Psoas muscle (tissue), 8 donors: ENCODE results near the gene ACTN1. TPM values are rescaled to one million over a fixed set of nuclear protein-coding genes. Genes with fewer than 3 reads are reported as not detected.
A peak's percentile ranks its signal among the peaks of the same experiment; 100 is the strongest.
"Not testable (repeated sequence)": the region's sequence is repeated elsewhere in the genome, so short reads cannot be mapped to it uniquely, and the experiment has no call there.

Source experiments
- ATAC-seq, 4 donors: fragments of 200-7000 bp; cut with Tn5 transposase; one replicate each; pipeline ENCODE4 v1.9.1; 2020; ENCODE audit warnings: moderate library complexity in 3 of 4, mild to moderate bottlenecking in 2 of 4
- DNase-seq, 2 donors: peaks; one replicate each; pipeline ENCODE4 v3.0.0-alpha.2; 2020
- H3K27ac ChIP-seq: fragments of 200-600 bp; one replicate; pipeline ENCODE4 v1.8.0; 2022
- H3K27me3 ChIP-seq, 3 donors: fragments of 200-600 bp in 1 of 3; one replicate each; pipeline versions ENCODE4 v1.6.1 to v1.8.0; 2013 to 2022; ENCODE audit warnings: low read length in 2 of 3, mild to moderate bottlenecking in 2 of 3, moderate library complexity in 1 of 3; ENCODE audit not compliant: insufficient read depth in 3 of 3
- H3K36me3 ChIP-seq, 2 donors: fragments of 200-600 bp in 1 of 2; one replicate each; pipeline versions ENCODE4 v1.6.1 to v1.8.0; 2013 to 2022; ENCODE audit warnings: low read depth in 1 of 2, mild to moderate bottlenecking in 1 of 2, moderate library complexity in 1 of 2; ENCODE audit not compliant: insufficient read depth in 1 of 2
- H3K4me1 ChIP-seq: fragments of 200-600 bp; one replicate; pipeline ENCODE4 v1.8.0; 2022
- H3K4me3 ChIP-seq: fragments of 200-600 bp; one replicate; pipeline ENCODE4 v1.8.0; 2022; ENCODE audit warnings: mild to moderate bottlenecking
- H3K9me3 ChIP-seq: fragments of 200-600 bp; one replicate; pipeline ENCODE4 v1.8.0; 2022
- CTCF ChIP-seq: fragments of 200-600 bp; IDR thresholded peaks from one replicate; pipeline ENCODE4 v1.8.0; 2022; ENCODE audit warnings: antibody characterized with exemption
- WGBS, 3 donors: extraction: QIAGEN DNeasy Blood & Tissue Kit; methylation state at CpG; one replicate each; pipeline versions ENCODE4 v1.1.6 to v1.1.7; 2013; 5-methylcytosine and 5-hydroxymethylcytosine counted together
- intact Hi-C, 2 donors: fragments of 100-400 bp; cut with DNase I; formaldehyde crosslinking; loops; one replicate each; pipeline versions ENCODE4 v1.11.0 to v1.14.2; 2022
- polyA plus RNA-seq, 3 donors: library from polyadenylated mRNA; stranded (reverse); fragments of 200-250 nt; gene quantifications; one replicate each; pipeline ENCODE4 v1.2.3, GENCODE V29; 2013
- total RNA-seq, 4 donors: library from RNA; stranded (reverse); fragmentation: NEBNext Ultra II Directional in 2 of 4; extraction: Animal tissue kit (Norgen Biotek cat#: 25700) in 2 of 4; gene quantifications; one replicate each; pipeline versions ENCODE4 v1.2.1 to v1.2.4, GENCODE V29; 2021 to 2023
- donor health status: healthy with polysubstance abuse.
- donor health status: DM: no; HTN: no; CAD: no; lungs with moderate emphysema.
- donor health status: Bipolar disorder and iron deficiency.
- donor health status: healthy.
- donor health status: DM: yes; HTN: yes; CAD: no.
- donor health status: DM: no; HTN: no; CAD: no.
- donor health status: DM: no; HTN: no; CAD: no.
- donor health status: DM: yes; HTN: yes; CAD: no.

ACTN1 gene
- total and polyA plus RNA-seq, 7 donors: 5.8 to 23.7 (median 10.9) TPM

GRCh38 chr14:68849416-68849815, 129.7 kb downstream of the ACTN1 start:
- 67 to 72% (median 70%) methylated on average over 3 of the region's 3 CpGs for WGBS, 3 donors
- intact Hi-C loops: no loop called here
- no peak overlapping the region for H3K27ac ChIP-seq
- H3K9me3 ChIP-seq: no peaks in the 10 kb centered on the region
- H3K36me3 ChIP-seq: no peaks in the 10 kb centered on the region
- TF ChIP-seq CTCF: no peak
- H3K4me3 ChIP-seq: no peak overlapping the region
- no peaks in the 10 kb centered on the region for H3K27me3 ChIP-seq
- ATAC-seq (no peak), DNase-seq (no peak)
- H3K4me1 ChIP-seq: no peaks in the 10 kb centered on the region

- TF ChIP-seq CTCF: no peak
- ATAC-seq: no peak
- Histone ChIP-seq H3K4me3 (no peak overlapping the region), H3K36me3 (no peaks in the 10 kb centered on the region), H3K9me3 (no peaks in the 10 kb centered on the region), H3K4me1 (peaks cover 4% of the 10 kb centered on the region), H3K27me3 (no peaks in the 10 kb centered on the region), H3K27ac (no peak overlapping the region)
- 83 to 92% (median 90%) methylated on average over 1 of the region's 1 CpG for WGBS, 3 donors
- no peak for DNase-seq
- intact Hi-C loops: no loop called here
These were observed 130.8 kb downstream of the ACTN1 start for GRCh38 chr14:68848253-68848652.

GRCh38 chr14:68847640-68848039, 131.5 kb downstream of the ACTN1 start:
- H3K27ac ChIP-seq, H3K27me3 ChIP-seq, H3K4me3 ChIP-seq, H3K9me3 ChIP-seq, ATAC-seq, intact Hi-C loops, H3K4me1 ChIP-seq, H3K36me3 ChIP-seq, DNase-seq: not testable (repeated sequence)
- WGBS, 3 donors: 80 to 95% (median 89%) methylated on average over 4 of the region's 4 CpGs

GRCh38 chr14:68846466-68846865, 132.6 kb downstream of the ACTN1 start:
- WGBS, 3 donors: 66 to 77% (median 73%) methylated on average over 3 of the region's 3 CpGs
- no peaks in the 10 kb centered on the region for H3K36me3 ChIP-seq
- peaks cover 4% of the 10 kb centered on the region for H3K4me1 ChIP-seq
- intact Hi-C loops: no loop called here
- DNase-seq: no peak
- H3K27ac ChIP-seq: no peak overlapping the region
- no peaks in the 10 kb centered on the region for H3K27me3 ChIP-seq
- no peak overlapping the region for H3K4me3 ChIP-seq
- no peak for ATAC-seq
- no peaks in the 10 kb centered on the region for H3K9me3 ChIP-seq
- TF ChIP-seq CTCF: no peak

GRCh38 chr14:68844210-68844545, 134.9 kb downstream of the ACTN1 start:
- no peak for TF ChIP-seq CTCF
- WGBS, 3 donors: 30 to 35% (median 31%) methylated on average over 6 of the region's 6 CpGs
- H3K4me3 ChIP-seq: peak overlapping the region; percentile 60

More at GRCh38 chr14:68844210-68844545, 134.9 kb downstream of the ACTN1 start:
- Histone ChIP-seq H3K27ac (no peak overlapping the region), H3K4me1 (peaks cover 4% of the 10 kb centered on the region), H3K9me3 (no peaks in the 10 kb centered on the region), H3K27me3 (no peaks in the 10 kb centered on the region), H3K36me3 (no peaks in the 10 kb centered on the region)
- ATAC-seq: no peak
- intact Hi-C loops: loop anchor here in 1 of 2 donors (5.0 kb wide), 2 partner anchors 902 to 1007 kb away; no protein-coding TSS in a partner anchor
- no peak for DNase-seq
